DND-41 (cell line): Measurements from ENCODE around the gene SGO2.

Experiments
- EZH2 ChIP-seq: IDR thresholded peaks from 3 replicates; pipeline ENCODE4 v1.6.1; 2012; ENCODE audit warnings: borderline replicate concordance, low read depth, mild to moderate bottlenecking, moderate library complexity, low read length, inconsistent platforms; ENCODE audit not compliant: severe bottlenecking
- TF ChIP-seq, protein P1 (sequence below): IDR thresholded peaks from 2 replicates; pipeline ENCODE4 v1.5.1; 2012; ENCODE audit warnings: borderline replicate concordance, low read length, moderate library complexity, mild to moderate bottlenecking; ENCODE audit not compliant: poor library complexity, severe bottlenecking; ENCODE audit errors: extremely low read depth

DNA sequence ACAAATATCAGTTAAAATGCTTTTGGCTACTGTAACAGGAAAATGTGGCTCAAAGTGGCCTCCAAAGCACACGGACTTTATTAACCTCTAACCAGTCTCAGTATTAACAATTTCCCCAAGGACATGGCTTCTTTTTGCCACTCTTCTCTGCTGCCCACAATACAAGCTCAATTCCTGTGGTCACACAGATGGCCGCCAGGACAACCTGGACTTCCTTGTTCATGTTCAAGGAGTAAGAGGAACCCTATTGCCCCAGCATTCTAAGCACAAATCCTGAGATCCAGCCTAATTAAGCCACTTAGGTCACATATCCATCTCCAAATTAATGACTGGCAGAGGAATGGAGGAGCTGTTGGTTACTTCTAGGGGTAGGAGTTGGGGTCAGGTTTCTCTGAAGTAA is 98.0 kb downstream of the SGO2 start:
- no peak for TF ChIP-seq EZH2
- TF ChIP-seq, protein P1, sequence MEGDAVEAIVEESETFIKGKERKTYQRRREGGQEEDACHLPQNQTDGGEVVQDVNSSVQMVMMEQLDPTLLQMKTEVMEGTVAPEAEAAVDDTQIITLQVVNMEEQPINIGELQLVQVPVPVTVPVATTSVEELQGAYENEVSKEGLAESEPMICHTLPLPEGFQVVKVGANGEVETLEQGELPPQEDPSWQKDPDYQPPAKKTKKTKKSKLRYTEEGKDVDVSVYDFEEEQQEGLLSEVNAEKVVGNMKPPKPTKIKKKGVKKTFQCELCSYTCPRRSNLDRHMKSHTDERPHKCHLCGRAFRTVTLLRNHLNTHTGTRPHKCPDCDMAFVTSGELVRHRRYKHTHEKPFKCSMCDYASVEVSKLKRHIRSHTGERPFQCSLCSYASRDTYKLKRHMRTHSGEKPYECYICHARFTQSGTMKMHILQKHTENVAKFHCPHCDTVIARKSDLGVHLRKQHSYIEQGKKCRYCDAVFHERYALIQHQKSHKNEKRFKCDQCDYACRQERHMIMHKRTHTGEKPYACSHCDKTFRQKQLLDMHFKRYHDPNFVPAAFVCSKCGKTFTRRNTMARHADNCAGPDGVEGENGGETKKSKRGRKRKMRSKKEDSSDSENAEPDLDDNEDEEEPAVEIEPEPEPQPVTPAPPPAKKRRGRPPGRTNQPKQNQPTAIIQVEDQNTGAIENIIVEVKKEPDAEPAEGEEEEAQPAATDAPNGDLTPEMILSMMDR: no peak
